Mesendoderm (in vitro differentiated cells): ENCODE measurements around the gene PPP6R3.

Experiments
- DNase-seq: peaks from one replicate; pipeline ENCODE4 v3.0.0; 2013
- H2AK5ac ChIP-seq: 2 replicates; pipeline ENCODE4 v1.6.1; 2013; ENCODE audit warnings: low read length, inconsistent platforms
- H2BK120ac ChIP-seq: 2 replicates; pipeline ENCODE4 v1.6.1; 2013; ENCODE audit warnings: low read depth, mild to moderate bottlenecking, low read length, moderate library complexity, mixed read lengths
- H2BK15ac ChIP-seq: replicated peaks from 2 replicates; pipeline ENCODE4 v1.6.1; 2013; ENCODE audit warnings: low read depth, mild to moderate bottlenecking, moderate library complexity
- H2BK5ac ChIP-seq: 2 replicates; pipeline ENCODE4 v1.6.1; 2013; ENCODE audit warnings: low read length, inconsistent platforms
- H3K18ac ChIP-seq: 2 replicates; pipeline ENCODE4 v1.6.1; 2013; ENCODE audit warnings: mild to moderate bottlenecking, low read length, mixed read lengths
- H3K23ac ChIP-seq: one replicate; pipeline ENCODE4 v1.6.1; 2013; ENCODE audit warnings: low read length
- H3K27ac ChIP-seq: 2 replicates; pipeline ENCODE4 v1.5.1; 2013; ENCODE audit warnings: low read depth, mild to moderate bottlenecking, inconsistent platforms, low read length, moderate library complexity
- H3K27me3 ChIP-seq: 2 replicates; pipeline ENCODE4 v1.6.1; 2013; ENCODE audit warnings: low read length, control low read depth, mild to moderate bottlenecking, inconsistent platforms; ENCODE audit not compliant: insufficient read depth, poor library complexity
- H3K36me3 ChIP-seq: 2 replicates; pipeline ENCODE4 v1.6.1; 2013; ENCODE audit warnings: low read length, inconsistent platforms; ENCODE audit not compliant: control insufficient read depth, insufficient read depth
- H3K4ac ChIP-seq: one replicate; pipeline ENCODE4 v1.6.1; 2013; ENCODE audit warnings: low read depth, mild to moderate bottlenecking, low read length, moderate library complexity
- H3K4me1 ChIP-seq: 2 replicates; pipeline ENCODE4 v1.6.1; 2013; ENCODE audit warnings: low read depth, low read length, inconsistent platforms; ENCODE audit not compliant: control insufficient read depth
- H3K4me2 ChIP-seq: 2 replicates; pipeline ENCODE4 v1.6.1; 2013; ENCODE audit warnings: low read length
- H3K4me3 ChIP-seq: 2 replicates; pipeline ENCODE4 v1.5.1; 2013; ENCODE audit warnings: mild to moderate bottlenecking, low read length
- H3K56ac ChIP-seq: one replicate; pipeline ENCODE4 v1.6.1; 2013; ENCODE audit warnings: low read length
- H3K79me1 ChIP-seq: 2 replicates; pipeline ENCODE4 v1.6.1; 2013; ENCODE audit warnings: low read length, inconsistent platforms
- H3K79me2 ChIP-seq: 2 replicates; pipeline ENCODE4 v1.6.1; 2013; ENCODE audit warnings: mild to moderate bottlenecking, low read length; ENCODE audit not compliant: control insufficient read depth, insufficient read depth
- H3K9ac ChIP-seq: 2 replicates; pipeline ENCODE4 v1.6.1; 2013; ENCODE audit warnings: low read length, inconsistent platforms
- H4K5ac ChIP-seq: one replicate; pipeline ENCODE4 v1.6.1; 2013; ENCODE audit warnings: low read length
- H4K8ac ChIP-seq: one replicate; pipeline ENCODE4 v1.6.1; 2013; ENCODE audit warnings: low read depth, mild to moderate bottlenecking, control low read depth, low read length, moderate library complexity
- WGBS: extraction: QIAGEN DNeasy Blood & Tissue Kit; methylation state at CpG from one replicate; pipeline ENCODE4 v1.1.7; 2013; ENCODE audit warnings: low lambda C conversion rate, missing lambda C conversion rate; ENCODE audit not compliant: insufficient coverage; ENCODE audit errors: extremely low coverage; 5-methylcytosine and 5-hydroxymethylcytosine counted together

The PPP6R3 gene

GRCh38 chr11:68436985-68437926 lies 23.3 kb upstream of the PPP6R3 start:
- Histone ChIP-seq H2BK120ac (no peak overlapping the region), H3K27ac (no peak overlapping the region)
- WGBS: no CpG with 5 or more reads among the region's 34 CpGs

GRCh38 chr11:68437927-68438657 lies 22.5 kb upstream of the PPP6R3 start:
- Histone ChIP-seq H2BK5ac (no peak overlapping the region), H3K9ac (no peak overlapping the region), H2AK5ac (no peak overlapping the region), H3K4me3 (no peak overlapping the region), H3K4ac (no peak overlapping the region), H2BK120ac (no peak overlapping the region), H3K23ac (no peak overlapping the region), H3K56ac (no peak overlapping the region), H4K8ac (no peak overlapping the region), H4K5ac (no peak overlapping the region), H3K36me3 (no peaks in the 10 kb centered on the region), H3K18ac (no peak overlapping the region), H3K79me2 (no peaks in the 10 kb centered on the region), H3K4me2 (no peak overlapping the region), H3K27me3 (no peaks in the 10 kb centered on the region), H3K79me1 (no peaks in the 10 kb centered on the region), H2BK15ac (no peak overlapping the region), H3K4me1 (no peaks in the 10 kb centered on the region), H3K27ac (no peak overlapping the region)
- WGBS: no CpG with 5 or more reads among the region's 34 CpGs
- no peak for DNase-seq

More at GRCh38 chr11:68436985-68437926, 23.3 kb upstream of the PPP6R3 start:
- no peak overlapping the region for H3K4ac ChIP-seq
- H3K79me1 ChIP-seq: no peaks in the 10 kb centered on the region
- DNase-seq: peak; percentile 69
- no peak overlapping the region for H4K5ac ChIP-seq
- H2AK5ac ChIP-seq: no peak overlapping the region
- H2BK5ac ChIP-seq: no peak overlapping the region
- no peak overlapping the region for H3K18ac ChIP-seq
- no peak overlapping the region for H3K9ac ChIP-seq
- H3K23ac ChIP-seq: no peak overlapping the region
- H3K4me1 ChIP-seq: no peaks in the 10 kb centered on the region
- no peak overlapping the region for H3K4me3 ChIP-seq
- H2BK15ac ChIP-seq: no peak overlapping the region
- no peaks in the 10 kb centered on the region for H3K36me3 ChIP-seq
- no peak overlapping the region for H3K4me2 ChIP-seq
- H3K27me3 ChIP-seq: no peaks in the 10 kb centered on the region
- no peak overlapping the region for H3K56ac ChIP-seq
- H3K79me2 ChIP-seq: no peaks in the 10 kb centered on the region
- H4K8ac ChIP-seq: no peak overlapping the region

- Histone ChIP-seq H3K4me2 (no peak overlapping the region), H2AK5ac (no peak overlapping the region), H3K4me3 (no peak overlapping the region), H3K4me1 (no peaks in the 10 kb centered on the region), H3K23ac (no peak overlapping the region), H3K9ac (no peak overlapping the region), H3K79me1 (no peaks in the 10 kb centered on the region), H3K18ac (no peak overlapping the region), H3K4ac (no peak overlapping the region), H2BK5ac (no peak overlapping the region), H2BK15ac (no peak overlapping the region), H2BK120ac (no peak overlapping the region), H3K56ac (no peak overlapping the region), H3K27me3 (no peaks in the 10 kb centered on the region), H4K5ac (no peak overlapping the region), H3K79me2 (no peaks in the 10 kb centered on the region), H3K27ac (no peak overlapping the region), H3K36me3 (no peaks in the 10 kb centered on the region), H4K8ac (no peak overlapping the region)
- WGBS: no CpG with 5 or more reads among the region's 6 CpGs
- DNase-seq: no peak
These were observed 21.8 kb upstream of the PPP6R3 start for GRCh38 chr11:68438658-68439259.

GRCh38 chr11:68439355-68440065 lies 21.0 kb upstream of the PPP6R3 start:
- no peak overlapping the region for H3K9ac ChIP-seq
- H2BK15ac ChIP-seq: no peak overlapping the region
- no peaks in the 10 kb centered on the region for H3K4me1 ChIP-seq
- no peak overlapping the region for H3K18ac ChIP-seq
- H3K56ac ChIP-seq: peak overlapping the region; percentile 30
- H3K23ac ChIP-seq: no peak overlapping the region
- H3K79me1 ChIP-seq: no peaks in the 10 kb centered on the region
- H2BK120ac ChIP-seq: no peak overlapping the region
- H3K4ac ChIP-seq: no peak overlapping the region
- H2BK5ac ChIP-seq: no peak overlapping the region
- H3K4me2 ChIP-seq: no peak overlapping the region
- H4K8ac ChIP-seq: no peak overlapping the region
- no peaks in the 10 kb centered on the region for H3K79me2 ChIP-seq
- no peak overlapping the region for H4K5ac ChIP-seq
- no peak overlapping the region for H3K4me3 ChIP-seq
- no CpG with 5 or more reads among the region's 38 CpGs for WGBS
- H3K27ac ChIP-seq: no peak overlapping the region
- no peaks in the 10 kb centered on the region for H3K36me3 ChIP-seq
- no peak for DNase-seq
- H2AK5ac ChIP-seq: no peak overlapping the region
- H3K27me3 ChIP-seq: no peaks in the 10 kb centered on the region

- Histone ChIP-seq H2BK120ac (no peak overlapping the region), H3K4me3 (no peak overlapping the region), H3K27me3 (no peaks in the 10 kb centered on the region), H2BK15ac (no peak overlapping the region), H3K79me1 (no peaks in the 10 kb centered on the region), H3K79me2 (no peaks in the 10 kb centered on the region), H3K23ac (no peak overlapping the region), H3K56ac (peak overlapping the region; percentile 42), H2BK5ac (no peak overlapping the region), H3K18ac (no peak overlapping the region), H3K36me3 (no peaks in the 10 kb centered on the region), H3K4me1 (no peaks in the 10 kb centered on the region), H2AK5ac (no peak overlapping the region), H4K8ac (no peak overlapping the region), H3K9ac (no peak overlapping the region), H4K5ac (no peak overlapping the region), H3K27ac (no peak overlapping the region), H3K4me2 (no peak overlapping the region), H3K4ac (no peak overlapping the region)
- no CpG with 5 or more reads among the region's 8 CpGs for WGBS
- no peak for DNase-seq
These were observed 20.3 kb upstream of the PPP6R3 start for GRCh38 chr11:68440224-68440623.
